Ascending aorta (tissue), 2 donors: ENCODE data around the gene TMEM87A. TPM values are rescaled to one million over a fixed set of nuclear protein-coding genes. Genes with fewer than 3 reads are reported as not detected.

Experiments
- DNase-seq, 2 donors: peaks; one replicate each; pipeline ENCODE4 v3.0.0-alpha.2; 2019; ENCODE audit warnings: low spot score in 2 of 2
- H3K27ac ChIP-seq, 2 donors: fragments of 200-600 bp; sonication (generic); one replicate each; pipeline ENCODE4 v1.5.1; 2016 to 2017; ENCODE audit warnings: mild to moderate bottlenecking in 1 of 2
- H3K27me3 ChIP-seq: fragments of 200-600 bp; sonication (generic); one replicate; pipeline ENCODE4 v1.5.1; 2017
- H3K36me3 ChIP-seq, 2 donors: fragments of 200-600 bp; sonication (generic); one replicate each; pipeline ENCODE4 v1.5.1; 2016
- H3K4me1 ChIP-seq, 2 donors: fragments of 200-600 bp; sonication (generic); one replicate each; pipeline ENCODE4 v1.5.1; 2016 to 2017; ENCODE audit warnings: mild to moderate bottlenecking in 1 of 2
- H3K4me3 ChIP-seq, 2 donors: fragments of 200-600 bp; sonication (generic); one replicate each; pipeline ENCODE4 v1.5.1; 2016 to 2017; ENCODE audit warnings: mild to moderate bottlenecking in 1 of 2
- H3K9me3 ChIP-seq, 2 donors: fragments of 200-600 bp; sonication (generic); one replicate each; pipeline ENCODE4 v1.5.1; 2016
- CTCF ChIP-seq, 3 experiments: fragments of 200-600 bp in 2 of 3; fragments of 450-650 bp in 1 of 3; sonication (generic) in 2 of 3; IDR thresholded peaks; one replicate each; pipeline ENCODE4 v1.5.1; 2016 to 2019; ENCODE audit warnings: antibody characterized with exemption in 3 of 3, mild to moderate bottlenecking in 1 of 3, moderate library complexity in 1 of 3
- intact Hi-C: fragments of 100-400 bp; cut with DNase I; formaldehyde crosslinking; loops from one replicate; pipeline ENCODE4 v1.15.1; 2023
- total RNA-seq: library from RNA; depleted of rRNA; stranded (reverse); fragments of >200 nt; gene quantifications from one replicate; pipeline ENCODE4 v1.1.0, GENCODE V29; 2016

The TMEM87A gene
- total RNA-seq, 1 donor from 2014 or later = 25.4 TPM

- Histone ChIP-seq H3K27ac (no peak overlapping the region), H3K4me1 (no peaks in the 10 kb centered on the region), H3K36me3 (peaks cover 79 to 87% of the 10 kb centered on the region in 2 donors), H3K4me3 (no peak overlapping the region), H3K9me3 (no peaks in the 10 kb centered on the region), H3K27me3 (no peaks in the 10 kb centered on the region)
- TF ChIP-seq CTCF (IDR thresholded peaks at IDR 0.05) = no peak
- intact Hi-C loops = no loop called here
- DNase-seq = no peak
Measured at GRCh38 chr15:42171122-42171521, 102.1 kb downstream of the TMEM87A start.

- intact Hi-C loops = no loop called here
Measured at GRCh38 chr15:42166225-42166940, 106.8 kb downstream of the TMEM87A start.

GRCh38 chr15:42165106-42165505 is 108.1 kb downstream of the TMEM87A start:
- intact Hi-C loops = no loop called here
- H3K4me3 ChIP-seq = no peak overlapping the region
- H3K27me3 ChIP-seq = no peaks in the 10 kb centered on the region
- H3K9me3 ChIP-seq = no peaks in the 10 kb centered on the region
- no peak for TF ChIP-seq CTCF (IDR thresholded peaks at IDR 0.05)
- DNase-seq = no peak
- H3K27ac ChIP-seq = no peak overlapping the region
- no peaks in the 10 kb centered on the region for H3K4me1 ChIP-seq
- peaks cover 94 to 97% of the 10 kb centered on the region in 2 donors for H3K36me3 ChIP-seq

More at GRCh38 chr15:42166225-42166940, 106.8 kb downstream of the TMEM87A start:
- Histone ChIP-seq H3K4me3 (no peak overlapping the region), H3K36me3 (peaks cover 90 to 95% of the 10 kb centered on the region in 2 donors), H3K27ac (no peak overlapping the region), H3K4me1 (no peaks in the 10 kb centered on the region), H3K27me3 (no peaks in the 10 kb centered on the region), H3K9me3 (no peaks in the 10 kb centered on the region)
- no peak for TF ChIP-seq CTCF (IDR thresholded peaks at IDR 0.05)
- DNase-seq = no peak

- no peak overlapping the region for H3K27ac ChIP-seq
- H3K36me3 ChIP-seq = peaks cover 91 to 98% of the 10 kb centered on the region in 2 donors
- no peaks in the 10 kb centered on the region for H3K4me1 ChIP-seq
- intact Hi-C loops = no loop called here
- no peaks in the 10 kb centered on the region for H3K9me3 ChIP-seq
- DNase-seq = no peak
- no peaks in the 10 kb centered on the region for H3K27me3 ChIP-seq
- no peak for TF ChIP-seq CTCF (IDR thresholded peaks at IDR 0.05)
- H3K4me3 ChIP-seq = no peak overlapping the region
Measured at GRCh38 chr15:42163947-42164550, 109.2 kb downstream of the TMEM87A start.

GRCh38 chr15:42163291-42163690 is 109.9 kb downstream of the TMEM87A start:
- Histone ChIP-seq H3K9me3 (no peaks in the 10 kb centered on the region), H3K4me1 (no peaks in the 10 kb centered on the region), H3K27me3 (no peaks in the 10 kb centered on the region), H3K27ac (no peak overlapping the region), H3K36me3 (peaks cover 87 to 97% of the 10 kb centered on the region in 2 donors), H3K4me3 (no peak overlapping the region)
- no peak for DNase-seq
- intact Hi-C loops = no loop called here
- TF ChIP-seq CTCF (IDR thresholded peaks at IDR 0.05) = no peak

Other genes with a start within 250 kb of the TMEM87A start
- gene PLA2G4D, start 178.9 kb downstream of the TMEM87A start, total RNA-seq = not detected
- gene PLA2G4F, start 116.8 kb downstream of the TMEM87A start, total RNA-seq = not detected
- gene VPS39, start 65.1 kb downstream of the TMEM87A start, total RNA-seq = 91.9 TPM
- 22.9 TPM for gene GANC, start 232 bp downstream of the TMEM87A start, total RNA-seq
- gene CAPN3, start 86.1 kb upstream of the TMEM87A start, total RNA-seq = 7.1 TPM
- 45.7 TPM for gene ZNF106, start 217.7 kb upstream of the TMEM87A start, total RNA-seq
- 31.8 TPM for gene SNAP23, start 222.2 kb upstream of the TMEM87A start, total RNA-seq